K562 (cell line): ENCODE results near the gene DHCR24. TPM values are rescaled to one million over a fixed set of nuclear protein-coding genes. Genes with fewer than 3 reads are reported as not detected.

Source experiments
- BCLAF1 ChIP-seq, 2 experiments: fragments of 450-650 bp in 1 of 2; IDR thresholded peaks; 2 replicates each; pipeline ENCODE4 v1.6.1; 2011 to 2017; ENCODE audit warnings: low read depth in 2 of 2, antibody characterized with exemption in 1 of 2, borderline replicate concordance in 1 of 2, low read length in 1 of 2, mild to moderate bottlenecking in 1 of 2, mixed read lengths in 1 of 2; ENCODE audit not compliant: control insufficient read depth in 1 of 2
- NEUROD1 ChIP-seq: fragments of 150-350 bp; IDR thresholded peaks from 2 replicates; pipeline ENCODE4 v1.6.1; 2014; ENCODE audit warnings: borderline replicate concordance, low read length, low read depth; ENCODE audit not compliant: partially characterized antibody
- XRCC3 ChIP-seq: fragments of 450-650 bp; IDR thresholded peaks from 2 replicates; pipeline ENCODE4 v1.6.1; 2017; ENCODE audit warnings: mild to moderate bottlenecking, moderate library complexity
- ZNF253 ChIP-seq: fragments of 250-450 bp; sonication (Bioruptor Pico); conservative IDR thresholded peaks from 2 replicates; pipeline ENCODE4 v1.6.1; 2021; ENCODE audit warnings: mild to moderate bottlenecking
- polyA plus RNA-seq, 8 experiments: library from polyadenylated mRNA; depleted of rRNA in 4 of 8; stranded (reverse) in 5 of 8; unstranded in 3 of 8; fragments of >200 nt; fragmentation: Nextera tagmentation in 2 of 8; fragmentation: Illumina TruSeq in 1 of 8; extraction: Ambion mirVana in 2 of 8; extraction: Trizol in 1 of 8; gene quantifications; 2 replicates each; pipeline versions ENCODE4 v1.2.1 to v1.2.3, GENCODE V29; 2011 to 2014; ENCODE audit warnings: inconsistent platforms in 1 of 8, missing spikeins in 1 of 8
- total RNA-seq, 7 experiments: library from RNA; depleted of rRNA in 6 of 7; stranded (reverse); fragments of >200 nt in 6 of 7; fragmentation: Illumina TruSeq in 2 of 7; extraction: Trizol in 2 of 7; gene quantifications; 2 replicates each; pipeline versions ENCODE4 v1.2.1 to v1.2.3, GENCODE V29; 2011 to 2021; ENCODE audit warnings: low replicate concordance in 1 of 7
- TF ChIP-seq, protein P1 (sequence below): fragments of 450-650 bp; IDR thresholded peaks from 2 replicates; pipeline ENCODE4 v1.6.1; 2016; ENCODE audit warnings: low read depth
- TF ChIP-seq, protein P2 (sequence below): fragments of 250-450 bp; sonication (Bioruptor Pico); IDR thresholded peaks from 2 replicates; pipeline ENCODE4 v1.9.0; 2021; ENCODE audit warnings: mild to moderate bottlenecking

The DHCR24 gene
- total and polyA plus RNA-seq, 9 of the 15 experiments (the other 6 are each of a cell fraction or from before 2014, with no cell fraction given), result 23.4 to 161 (median 79.9) TPM

GRCh38 chr1:54922921-54923421 lies 36.0 kb upstream of the DHCR24 start (continued):
- TF ChIP-seq BCLAF1 (IDR thresholded peaks at IDR 0.05; ENCODE audit: borderline replicate concordance in 1 of 2, control insufficient read depth in 1 of 2, low read depth in 2 of 2, low read length in 1 of 2) (no peak), NEUROD1 (no peak), XRCC3 (no peak), ZNF253 (CRISPR knock-in tag) (no peak)
- TF ChIP-seq, protein P1, sequence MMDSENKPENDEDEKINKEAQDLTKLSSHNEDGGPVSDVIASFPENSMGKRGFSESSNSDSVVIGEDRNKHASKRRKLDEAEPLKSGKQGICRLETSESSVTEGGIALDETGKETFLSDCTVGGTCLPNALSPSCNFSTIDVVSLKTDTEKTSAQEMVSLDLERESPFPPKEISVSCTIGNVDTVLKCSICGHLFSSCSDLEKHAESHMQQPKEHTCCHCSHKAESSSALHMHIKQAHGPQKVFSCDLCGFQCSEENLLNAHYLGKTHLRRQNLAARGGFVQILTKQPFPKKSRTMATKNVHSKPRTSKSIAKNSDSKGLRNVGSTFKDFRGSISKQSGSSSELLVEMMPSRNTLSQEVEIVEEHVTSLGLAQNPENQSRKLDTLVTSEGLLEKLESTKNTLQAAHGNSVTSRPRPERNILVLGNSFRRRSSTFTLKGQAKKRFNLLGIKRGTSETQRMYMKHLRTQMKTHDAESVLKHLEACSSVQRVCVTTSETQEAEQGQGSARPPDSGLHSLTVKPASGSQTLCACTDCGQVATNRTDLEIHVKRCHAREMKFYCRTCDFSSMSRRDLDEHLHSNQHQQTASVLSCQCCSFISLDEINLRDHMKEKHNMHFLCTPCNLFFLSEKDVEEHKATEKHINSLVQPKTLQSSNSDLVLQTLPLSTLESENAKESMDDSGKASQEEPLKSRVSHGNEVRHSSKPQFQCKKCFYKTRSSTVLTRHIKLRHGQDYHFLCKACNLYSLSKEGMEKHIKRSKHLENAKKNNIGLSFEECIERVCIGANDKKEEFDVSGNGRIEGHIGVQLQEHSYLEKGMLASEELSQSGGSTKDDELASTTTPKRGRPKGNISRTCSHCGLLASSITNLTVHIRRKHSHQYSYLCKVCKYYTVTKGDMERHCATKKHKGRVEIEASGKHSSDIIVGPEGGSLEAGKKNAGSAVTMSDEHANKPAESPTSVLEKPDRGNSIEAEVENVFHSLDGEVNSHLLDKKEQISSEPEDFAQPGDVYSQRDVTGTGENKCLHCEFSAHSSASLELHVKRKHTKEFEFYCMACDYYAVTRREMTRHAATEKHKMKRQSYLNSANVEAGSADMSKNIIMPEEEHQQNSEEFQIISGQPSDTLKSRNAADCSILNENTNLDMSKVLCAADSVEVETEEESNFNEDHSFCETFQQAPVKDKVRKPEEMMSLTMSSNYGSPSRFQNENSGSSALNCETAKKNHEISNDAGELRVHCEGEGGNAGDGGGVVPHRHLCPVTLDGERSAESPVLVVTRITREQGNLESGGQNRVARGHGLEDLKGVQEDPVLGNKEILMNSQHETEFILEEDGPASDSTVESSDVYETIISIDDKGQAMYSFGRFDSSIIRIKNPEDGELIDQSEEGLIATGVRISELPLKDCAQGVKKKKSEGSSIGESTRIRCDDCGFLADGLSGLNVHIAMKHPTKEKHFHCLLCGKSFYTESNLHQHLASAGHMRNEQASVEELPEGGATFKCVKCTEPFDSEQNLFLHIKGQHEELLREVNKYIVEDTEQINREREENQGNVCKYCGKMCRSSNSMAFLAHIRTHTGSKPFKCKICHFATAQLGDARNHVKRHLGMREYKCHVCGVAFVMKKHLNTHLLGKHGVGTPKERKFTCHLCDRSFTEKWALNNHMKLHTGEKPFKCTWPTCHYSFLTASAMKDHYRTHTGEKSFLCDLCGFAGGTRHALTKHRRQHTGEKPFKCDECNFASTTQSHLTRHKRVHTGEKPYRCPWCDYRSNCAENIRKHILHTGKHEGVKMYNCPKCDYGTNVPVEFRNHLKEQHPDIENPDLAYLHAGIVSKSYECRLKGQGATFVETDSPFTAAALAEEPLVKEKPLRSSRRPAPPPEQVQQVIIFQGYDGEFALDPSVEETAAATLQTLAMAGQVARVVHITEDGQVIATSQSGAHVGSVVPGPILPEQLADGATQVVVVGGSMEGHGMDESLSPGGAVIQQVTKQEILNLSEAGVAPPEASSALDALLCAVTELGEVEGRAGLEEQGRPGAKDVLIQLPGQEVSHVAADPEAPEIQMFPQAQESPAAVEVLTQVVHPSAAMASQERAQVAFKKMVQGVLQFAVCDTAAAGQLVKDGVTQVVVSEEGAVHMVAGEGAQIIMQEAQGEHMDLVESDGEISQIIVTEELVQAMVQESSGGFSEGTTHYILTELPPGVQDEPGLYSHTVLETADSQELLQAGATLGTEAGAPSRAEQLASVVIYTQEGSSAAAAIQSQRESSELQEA, result no peak
- TF ChIP-seq, protein P2, sequence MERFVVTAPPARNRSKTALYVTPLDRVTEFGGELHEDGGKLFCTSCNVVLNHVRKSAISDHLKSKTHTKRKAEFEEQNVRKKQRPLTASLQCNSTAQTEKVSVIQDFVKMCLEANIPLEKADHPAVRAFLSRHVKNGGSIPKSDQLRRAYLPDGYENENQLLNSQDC (CRISPR knock-in tag), result no peak
